PC-9 (cell line): ENCODE measurements around the gene SDCBP2. TPM values are rescaled to one million over a fixed set of nuclear protein-coding genes. Genes with fewer than 3 reads are reported as not detected.

ENCODE experiments used
- BruUV-seq: library from RNA; stranded (reverse); fragments of 400-500 nt; replicated peaks from 2 replicates; lab custom pipeline; 2021; lab: Mats Ljungman, UMichigan
- CTCF ChIA-PET: fragments of 300-600 bp; sonication (Branson Sonifier 250); formaldehyde crosslinking; loops from one replicate; lab custom pipeline; 2022; ENCODE audit warnings: antibody characterized with exemption; lab: Charles Lee
- POLR2A ChIA-PET: fragments of 300-600 bp; sonication (Branson Sonifier 250); formaldehyde crosslinking; loops from one replicate; lab custom pipeline; 2022; ENCODE audit warnings: antibody characterized with exemption; ENCODE audit not compliant: unreplicated experiment; lab: Charles Lee
- DNase-seq, 2 experiments: peaks; one replicate each; pipeline versions ENCODE4 v3.0.0 to v3.0.0-alpha.2; 2015 to 2022; ENCODE audit warnings: mixed read lengths in 1 of 2
- H2AFZ ChIP-seq: fragments of 200-600 bp; sonication (generic); 2 replicates; pipeline ENCODE4 v1.8.1; 2017; ENCODE audit warnings: antibody characterized with exemption
- H3F3A ChIP-seq: fragments of 200-600 bp; sonication (generic); 2 replicates; pipeline ENCODE4 v1.8.1; 2017; ENCODE audit warnings: antibody characterized with exemption, mild to moderate bottlenecking, low read depth; ENCODE audit not compliant: insufficient read depth
- H3K27ac ChIP-seq: fragments of 200-600 bp; sonication (generic); 2 replicates; pipeline ENCODE4 v1.6.1; 2016; ENCODE audit warnings: mixed run types
- H3K27me3 ChIP-seq: fragments of 200-600 bp; sonication (generic); 2 replicates; pipeline ENCODE4 v1.6.1; 2016; ENCODE audit warnings: low read depth, mixed run types; ENCODE audit not compliant: insufficient read depth
- H3K36me3 ChIP-seq: fragments of 200-600 bp; sonication (generic); 2 replicates; pipeline ENCODE4 v1.6.1; 2016; ENCODE audit warnings: low read depth, mixed run types
- H3K4me1 ChIP-seq: fragments of 200-600 bp; sonication (generic); replicated peaks from 2 replicates; pipeline ENCODE4 v1.6.1; 2016; ENCODE audit warnings: mixed run types; ENCODE audit not compliant: insufficient read depth
- H3K4me2 ChIP-seq: fragments of 200-600 bp; sonication (generic); 2 replicates; pipeline ENCODE4 v1.6.1; 2017; ENCODE audit warnings: mixed run types
- H3K4me3 ChIP-seq: fragments of 200-600 bp; sonication (generic); 2 replicates; pipeline ENCODE4 v1.6.1; 2016; ENCODE audit warnings: mixed run types
- H3K79me2 ChIP-seq: fragments of 200-600 bp; sonication (generic); 2 replicates; pipeline ENCODE4 v1.6.1; 2017; ENCODE audit warnings: low read depth, mixed run types
- H3K9me2 ChIP-seq: fragments of 200-600 bp; sonication (generic); 2 replicates; pipeline ENCODE4 v1.8.1; 2017; ENCODE audit warnings: mild to moderate bottlenecking; ENCODE audit not compliant: insufficient read depth
- H3K9me3 ChIP-seq: fragments of 200-600 bp; sonication (generic); 2 replicates; pipeline ENCODE4 v1.8.1; 2016; ENCODE audit warnings: low read depth; ENCODE audit not compliant: insufficient read depth
- H4K20me1 ChIP-seq: fragments of 200-600 bp; sonication (generic); 2 replicates; pipeline ENCODE4 v1.8.1; 2017; ENCODE audit not compliant: insufficient read depth
- CTCF ChIP-seq: fragments of 200-600 bp; sonication (generic); conservative IDR thresholded peaks from 2 replicates; pipeline ENCODE4 v1.6.1; 2017; ENCODE audit warnings: mixed run types, antibody characterized with exemption, mild to moderate bottlenecking, moderate library complexity
- EZH2 ChIP-seq: fragments of 200-600 bp; sonication (generic); IDR thresholded peaks from 2 replicates; pipeline ENCODE4 v1.8.0; 2017; ENCODE audit warnings: antibody characterized with exemption, low read depth
- intact Hi-C: fragments of 100-400 bp; cut with micrococcal nuclease; formaldehyde crosslinking; loops from one replicate; pipeline ENCODE4 v1.10.0; 2022; ENCODE audit not compliant: unreplicated experiment
- total RNA-seq: library from RNA; stranded (reverse); gene quantifications from 2 replicates; pipeline ENCODE4 v1.2.3, GENCODE V29; 2021

Gene SDCBP2
- total RNA-seq, 1 experiment from 2014 or later = 14.8 TPM

GRCh38 chr20:1294497-1294896, 34.4 kb downstream of the SDCBP2 start:
- H3K9me3 ChIP-seq = no peaks in the 10 kb centered on the region
- no peak overlapping the region for H3K4me2 ChIP-seq
- CTCF ChIA-PET = no interaction called here
- no peaks in the 10 kb centered on the region; the same call in 1 of the 2 replicates for H4K20me1 ChIP-seq
- H3K27me3 ChIP-seq = no peaks in the 10 kb centered on the region
- no peak overlapping the region for H2AFZ ChIP-seq
- H3K79me2 ChIP-seq = no peaks in the 10 kb centered on the region
- TF ChIP-seq CTCF (no peak), EZH2 (no peak)
- POLR2A ChIA-PET = no interaction called here
- H3K36me3 ChIP-seq = no peaks in the 10 kb centered on the region
- H3K4me3 ChIP-seq = no peak overlapping the region
- H3K9me2 ChIP-seq = no peaks in the 10 kb centered on the region
- H3F3A ChIP-seq = no peaks in the 10 kb centered on the region
- DNase-seq = no peak
- no TSS peak for BruUV-seq
- intact Hi-C loops = no loop called here
- H3K4me1 ChIP-seq = no peaks in the 10 kb centered on the region
- no peak overlapping the region for H3K27ac ChIP-seq

- H3K36me3 ChIP-seq = no peaks in the 10 kb centered on the region
- H4K20me1 ChIP-seq = no peaks in the 10 kb centered on the region; the same call in 1 of the 2 replicates
- POLR2A ChIA-PET = no interaction called here
- intact Hi-C loops = no loop called here
- no peak overlapping the region for H2AFZ ChIP-seq
- H3K4me3 ChIP-seq = no peak overlapping the region
- H3K9me2 ChIP-seq = no peaks in the 10 kb centered on the region
- no TSS peak for BruUV-seq
- CTCF ChIA-PET = no interaction called here
- DNase-seq = no peak
- no peak overlapping the region for H3K27ac ChIP-seq
- no peaks in the 10 kb centered on the region for H3K4me1 ChIP-seq
- no peaks in the 10 kb centered on the region for H3K79me2 ChIP-seq
- TF ChIP-seq EZH2 (no peak), CTCF (no peak)
- no peaks in the 10 kb centered on the region for H3K9me3 ChIP-seq
- H3F3A ChIP-seq = no peaks in the 10 kb centered on the region
- no peaks in the 10 kb centered on the region for H3K27me3 ChIP-seq
- H3K4me2 ChIP-seq = no peak overlapping the region
Observed at GRCh38 chr20:1293641-1294379, 35.1 kb downstream of the SDCBP2 start.

DNA sequence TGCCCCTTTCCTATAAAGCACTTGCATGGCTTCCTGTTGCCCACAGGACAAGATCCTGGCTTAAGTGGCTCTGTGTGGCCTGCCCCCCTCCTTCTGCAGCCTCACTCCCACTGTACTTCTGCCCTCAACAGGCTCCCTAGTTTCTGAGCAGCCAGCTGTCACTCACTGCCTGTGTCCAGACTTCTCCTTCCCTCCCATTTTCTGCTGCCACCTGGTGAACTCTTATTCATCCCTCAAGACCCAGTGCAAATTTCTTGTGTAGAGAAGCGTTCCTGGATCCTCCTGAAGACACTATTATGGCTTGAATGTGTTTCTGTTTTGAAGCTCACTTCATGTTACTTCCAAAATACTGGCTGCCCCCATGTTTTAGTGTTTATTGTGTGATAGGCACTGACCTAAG, 36.3 kb downstream of the SDCBP2 start:
- H2AFZ ChIP-seq = no peak overlapping the region

More for the DNA sequence above, 36.3 kb downstream of the SDCBP2 start:
- intact Hi-C loops = no loop called here
- Histone ChIP-seq H3K4me1 (no peaks in the 10 kb centered on the region), H3K79me2 (no peaks in the 10 kb centered on the region), H3K27me3 (no peaks in the 10 kb centered on the region), H3K27ac (no peak overlapping the region), H3K9me3 (no peaks in the 10 kb centered on the region), H4K20me1 (no peaks in the 10 kb centered on the region; the same call in 1 of the 2 replicates), H3K4me3 (no peak overlapping the region), H3F3A (no peaks in the 10 kb centered on the region), H3K4me2 (no peak overlapping the region), H3K36me3 (no peaks in the 10 kb centered on the region), H3K9me2 (no peaks in the 10 kb centered on the region)
- TF ChIP-seq CTCF = no peak
- TF ChIP-seq EZH2 = no peak
- BruUV-seq = no TSS peak
- CTCF ChIA-PET = no interaction called here
- POLR2A ChIA-PET = no interaction called here
- no peak for DNase-seq
